Astrocyte (in vitro differentiated cells and primary cell): ENCODE results near the gene ASCL5. TPM values are rescaled to one million over a fixed set of nuclear protein-coding genes. Genes with fewer than 3 reads are reported as not detected.
A peak's percentile ranks its signal among the peaks of the same experiment; 100 is the strongest.

Experiments
- DNase-seq: peaks from one replicate; pipeline ENCODE4 v3.0.0-alpha.2; 2010; ENCODE audit warnings: low read depth
- FAIRE-seq: peaks from 2 replicates; lab custom pipeline; 2011; peaks lifted over from hg19 to GRCh38; lab: Jason Lieb, UNC
- H2AFZ ChIP-seq: 2 replicates; pipeline ENCODE4 v1.6.0; 2012; ENCODE audit warnings: low read depth, low read length, inconsistent platforms
- H3K27ac ChIP-seq: 2 replicates; pipeline ENCODE4 v1.5.1; 2011; ENCODE audit warnings: low read depth, low read length, inconsistent platforms
- H3K27me3 ChIP-seq: 2 replicates; pipeline ENCODE4 v1.6.0; 2011; ENCODE audit warnings: low read length, inconsistent platforms; ENCODE audit not compliant: insufficient read depth
- H3K36me3 ChIP-seq: 2 replicates; pipeline ENCODE4 v1.5.1; 2011; ENCODE audit warnings: low read length, inconsistent platforms; ENCODE audit not compliant: insufficient read depth
- H3K4me1 ChIP-seq: 2 replicates; pipeline ENCODE4 v1.5.1; 2011; ENCODE audit warnings: low read length, inconsistent platforms; ENCODE audit not compliant: insufficient read depth
- H3K4me2 ChIP-seq: 2 replicates; pipeline ENCODE4 v1.6.0; 2012; ENCODE audit warnings: low read length, inconsistent platforms
- H3K4me3 ChIP-seq: 2 replicates; pipeline ENCODE4 v1.5.1; 2011; ENCODE audit warnings: low read depth, mild to moderate bottlenecking, low read length, inconsistent platforms; ENCODE audit not compliant: insufficient read depth
- H3K79me2 ChIP-seq: 2 replicates; pipeline ENCODE4 v1.6.0; 2012; ENCODE audit warnings: mild to moderate bottlenecking, low read length, inconsistent platforms; ENCODE audit not compliant: insufficient read depth
- H3K9ac ChIP-seq: 2 replicates; pipeline ENCODE4 v1.6.0; 2012; ENCODE audit warnings: mild to moderate bottlenecking, low read length, inconsistent platforms
- H3K9me3 ChIP-seq: 2 replicates; pipeline ENCODE4 v1.5.1; 2012; ENCODE audit warnings: low read depth, mild to moderate bottlenecking, low read length, inconsistent platforms; ENCODE audit not compliant: insufficient read depth
- H4K20me1 ChIP-seq: 2 replicates; pipeline ENCODE4 v1.6.0; 2012; ENCODE audit warnings: low read length, inconsistent platforms; ENCODE audit not compliant: insufficient read depth
- H3K27ac Mint-ChIP-seq: one replicate; pipeline ENCODE4 v1.8.0; 2021; ENCODE audit warnings: mild to moderate bottlenecking, mixed read lengths; ENCODE audit not compliant: unreplicated experiment
- H3K27me3 Mint-ChIP-seq: one replicate; pipeline ENCODE4 v1.8.0; 2021; ENCODE audit warnings: low read depth, mixed read lengths; ENCODE audit not compliant: unreplicated experiment
- H3K36me3 Mint-ChIP-seq: one replicate; pipeline ENCODE4 v1.8.0; 2021; ENCODE audit warnings: low read depth, mixed read lengths; ENCODE audit not compliant: unreplicated experiment
- H3K4me1 Mint-ChIP-seq: one replicate; pipeline ENCODE4 v1.8.0; 2021; ENCODE audit warnings: low read depth, mixed read lengths; ENCODE audit not compliant: unreplicated experiment
- H3K4me3 Mint-ChIP-seq: one replicate; pipeline ENCODE4 v1.8.0; 2021; ENCODE audit warnings: mild to moderate bottlenecking, moderate library complexity, mixed read lengths; ENCODE audit not compliant: unreplicated experiment
- H3K9me3 Mint-ChIP-seq: one replicate; pipeline ENCODE4 v1.8.0; 2021; ENCODE audit warnings: mild to moderate bottlenecking, mixed read lengths; ENCODE audit not compliant: unreplicated experiment
- EZH2 ChIP-seq: IDR thresholded peaks from 2 replicates; pipeline ENCODE4 v1.6.1; 2012; ENCODE audit warnings: mild to moderate bottlenecking, low read length, inconsistent platforms; ENCODE audit not compliant: insufficient read depth
- total RNA-seq: library from RNA; stranded (reverse); gene quantifications from 2 replicates; pipeline ENCODE4 v1.2.1, GENCODE V29; 2021
- TF ChIP-seq, protein P1 (sequence below): IDR thresholded peaks from 2 replicates; pipeline ENCODE4 v1.5.1; 2011; ENCODE audit warnings: low read depth, mild to moderate bottlenecking, inconsistent platforms, low read length, moderate library complexity; ENCODE audit not compliant: insufficient read depth

The ASCL5 gene
- total RNA-seq, 1 donor from 2014 or later, result not detected

DNA sequence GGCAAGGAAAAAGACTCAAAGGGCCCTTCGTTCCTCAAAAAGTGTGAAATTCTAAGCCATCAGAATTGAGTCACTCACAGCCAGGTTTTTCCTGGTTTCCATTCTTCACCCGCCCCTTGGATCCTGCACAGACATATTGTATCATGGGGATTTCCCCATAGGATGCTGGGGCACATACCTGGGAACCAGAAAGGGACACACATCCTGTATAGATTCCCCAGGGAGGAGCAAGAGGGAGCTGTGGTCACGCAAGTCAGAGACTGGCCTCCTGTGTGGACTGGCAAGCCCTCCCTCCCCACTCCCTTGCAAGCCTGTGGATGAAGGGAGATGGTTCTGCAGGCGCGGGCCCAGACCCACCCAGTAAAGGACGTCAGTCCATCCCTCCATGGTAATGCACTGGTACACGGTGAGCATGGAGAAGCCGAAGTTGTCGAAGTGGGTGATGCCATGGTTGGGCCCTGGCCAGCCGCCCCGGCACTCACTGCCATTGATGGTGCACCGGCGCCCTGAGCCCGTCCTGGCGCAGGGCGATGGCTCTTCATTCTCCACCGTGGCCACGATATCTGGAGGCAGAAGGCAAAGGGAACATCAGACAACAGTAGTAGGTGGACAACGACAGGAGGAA lies 38.0 kb downstream of the ASCL5 start:
- no peak overlapping the region for H3K27ac Mint-ChIP-seq
- Histone ChIP-seq H3K27ac (no peak overlapping the region), H3K4me3 (no peak overlapping the region), H3K9ac (no peak overlapping the region), H3K27me3 (peaks cover 11% of the 10 kb centered on the region), H3K4me1 (no peaks in the 10 kb centered on the region), H2AFZ (no peak overlapping the region), H3K79me2 (no peaks in the 10 kb centered on the region), H3K9me3 (no peaks in the 10 kb centered on the region), H3K4me2 (no peak overlapping the region), H4K20me1 (no peaks in the 10 kb centered on the region), H3K36me3 (no peaks in the 10 kb centered on the region)
- no peak for TF ChIP-seq EZH2
- TF ChIP-seq, protein P1, sequence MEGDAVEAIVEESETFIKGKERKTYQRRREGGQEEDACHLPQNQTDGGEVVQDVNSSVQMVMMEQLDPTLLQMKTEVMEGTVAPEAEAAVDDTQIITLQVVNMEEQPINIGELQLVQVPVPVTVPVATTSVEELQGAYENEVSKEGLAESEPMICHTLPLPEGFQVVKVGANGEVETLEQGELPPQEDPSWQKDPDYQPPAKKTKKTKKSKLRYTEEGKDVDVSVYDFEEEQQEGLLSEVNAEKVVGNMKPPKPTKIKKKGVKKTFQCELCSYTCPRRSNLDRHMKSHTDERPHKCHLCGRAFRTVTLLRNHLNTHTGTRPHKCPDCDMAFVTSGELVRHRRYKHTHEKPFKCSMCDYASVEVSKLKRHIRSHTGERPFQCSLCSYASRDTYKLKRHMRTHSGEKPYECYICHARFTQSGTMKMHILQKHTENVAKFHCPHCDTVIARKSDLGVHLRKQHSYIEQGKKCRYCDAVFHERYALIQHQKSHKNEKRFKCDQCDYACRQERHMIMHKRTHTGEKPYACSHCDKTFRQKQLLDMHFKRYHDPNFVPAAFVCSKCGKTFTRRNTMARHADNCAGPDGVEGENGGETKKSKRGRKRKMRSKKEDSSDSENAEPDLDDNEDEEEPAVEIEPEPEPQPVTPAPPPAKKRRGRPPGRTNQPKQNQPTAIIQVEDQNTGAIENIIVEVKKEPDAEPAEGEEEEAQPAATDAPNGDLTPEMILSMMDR, result no peak
- FAIRE-seq (no peak), DNase-seq (no peak)
- peaks cover 1% of the 10 kb centered on the region for H3K36me3 Mint-ChIP-seq
- peaks cover 32% of the 10 kb centered on the region for H3K27me3 Mint-ChIP-seq
- peaks cover 2% of the 10 kb centered on the region for H3K9me3 Mint-ChIP-seq
- no peak overlapping the region for H3K4me3 Mint-ChIP-seq
- peaks cover 1% of the 10 kb centered on the region for H3K4me1 Mint-ChIP-seq

DNA sequence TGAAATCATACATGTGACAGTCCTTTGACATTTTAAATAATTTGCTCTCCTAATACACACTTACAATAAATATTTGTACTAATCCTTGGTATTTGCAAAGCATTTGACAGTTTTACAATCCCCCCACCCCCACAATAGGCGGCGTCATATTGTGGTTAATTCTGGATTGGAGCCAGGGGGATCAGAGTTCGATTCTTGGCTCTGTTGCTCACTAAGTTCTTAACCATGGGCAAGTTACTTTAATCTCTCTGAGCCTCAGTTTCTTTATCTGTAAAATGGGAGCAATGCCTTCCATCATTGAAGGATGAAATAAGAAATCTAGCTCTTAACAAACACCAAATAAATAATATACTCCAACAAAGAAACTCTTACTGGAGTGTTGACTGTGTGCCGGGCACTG lies 38.6 kb downstream of the ASCL5 start:
- H4K20me1 ChIP-seq, result no peaks in the 10 kb centered on the region
- no peak for DNase-seq
- no peak overlapping the region for H3K27ac ChIP-seq
- FAIRE-seq, result no peak
- no peak overlapping the region for H3K27ac Mint-ChIP-seq
- no peak overlapping the region for H3K9ac ChIP-seq
- H3K36me3 ChIP-seq, result no peaks in the 10 kb centered on the region
- peaks cover 30% of the 10 kb centered on the region for H3K27me3 Mint-ChIP-seq
- peaks cover 13% of the 10 kb centered on the region for H3K27me3 ChIP-seq
- no peaks in the 10 kb centered on the region for H3K79me2 ChIP-seq
- no peak overlapping the region for H3K4me2 ChIP-seq
- no peak overlapping the region for H3K4me3 ChIP-seq
- no peak overlapping the region for H3K4me3 Mint-ChIP-seq
- H3K4me1 Mint-ChIP-seq, result no peaks in the 10 kb centered on the region
- H3K9me3 Mint-ChIP-seq, result peaks cover 2% of the 10 kb centered on the region
- H2AFZ ChIP-seq, result no peak overlapping the region
- no peak for TF ChIP-seq EZH2
- TF ChIP-seq, protein P1, result no peak
- H3K36me3 Mint-ChIP-seq, result peaks cover 1% of the 10 kb centered on the region
- H3K9me3 ChIP-seq, result no peaks in the 10 kb centered on the region
- H3K4me1 ChIP-seq, result no peaks in the 10 kb centered on the region

DNA sequence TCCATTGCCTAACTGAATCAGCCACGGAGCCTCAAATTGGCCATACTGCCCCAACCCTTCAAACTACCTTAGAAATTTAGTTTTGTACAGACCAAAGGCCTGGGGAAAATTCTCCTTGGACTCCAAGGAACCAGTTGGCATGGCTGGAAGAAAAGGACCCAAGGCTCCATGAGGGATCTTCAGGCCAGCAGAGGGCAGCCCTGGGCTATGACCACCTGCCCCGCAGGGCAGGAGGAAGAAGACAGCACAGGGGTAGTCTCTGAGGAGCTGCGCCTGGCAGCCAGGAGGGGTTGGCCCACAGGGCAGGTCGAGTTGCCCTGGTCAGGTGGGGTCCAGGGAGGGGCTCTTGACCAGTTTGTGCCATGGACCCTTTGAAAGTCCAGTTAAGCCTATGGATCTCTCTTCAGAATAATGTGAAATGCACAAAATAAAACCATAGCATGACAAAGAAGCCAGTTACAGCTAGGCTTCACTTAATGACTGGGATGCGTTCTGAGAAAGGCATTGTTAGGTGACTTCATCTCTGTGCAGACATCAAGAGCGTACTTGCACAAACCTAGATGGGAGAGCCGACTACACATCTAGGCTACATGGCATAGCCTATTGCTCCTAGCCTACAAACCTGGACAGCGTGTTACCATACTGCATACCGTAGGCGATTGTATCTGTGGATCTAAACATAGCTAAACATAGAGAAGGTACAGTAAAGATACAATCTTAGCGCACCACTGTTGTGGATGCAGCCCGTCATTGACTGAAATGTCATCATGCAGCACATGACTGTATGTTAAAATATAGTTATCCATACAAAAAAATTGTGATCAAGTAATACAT lies 40.9 kb downstream of the ASCL5 start:
- Histone ChIP-seq H3K79me2 (no peaks in the 10 kb centered on the region), H3K9me3 (no peaks in the 10 kb centered on the region), H3K4me2 (no peak overlapping the region), H3K9ac (no peak overlapping the region), H3K36me3 (no peaks in the 10 kb centered on the region), H3K4me1 (no peaks in the 10 kb centered on the region), H3K27me3 (peaks cover 10% of the 10 kb centered on the region), H3K27ac (no peak overlapping the region), H3K4me3 (no peak overlapping the region), H4K20me1 (no peaks in the 10 kb centered on the region), H2AFZ (no peak overlapping the region)
- Mint-ChIP-seq H3K27ac (no peak overlapping the region), H3K4me1 (no peaks in the 10 kb centered on the region), H3K9me3 (peaks cover 2% of the 10 kb centered on the region), H3K27me3 (peaks cover 27% of the 10 kb centered on the region), H3K4me3 (no peak overlapping the region), H3K36me3 (peaks cover 1% of the 10 kb centered on the region)
- DNase-seq, result no peak
- FAIRE-seq, result no peak
- no peak for TF ChIP-seq EZH2
- TF ChIP-seq, protein P1, result peak; percentile 22
